ENCODE measurements around the gene TFDP2.
"Not testable (repeated sequence)": the region's sequence is repeated elsewhere in the genome, so short reads cannot be mapped to it uniquely, and the experiment has no call there.

Gene TFDP2

GRCh38 chr3:141955175-141955574 is 194.2 kb downstream of the TFDP2 start:
- DNase-seq, result no peak

GRCh38 chr3:141952611-141953010 is 196.7 kb downstream of the TFDP2 start:
- DNase-seq, result no peak

DNA sequence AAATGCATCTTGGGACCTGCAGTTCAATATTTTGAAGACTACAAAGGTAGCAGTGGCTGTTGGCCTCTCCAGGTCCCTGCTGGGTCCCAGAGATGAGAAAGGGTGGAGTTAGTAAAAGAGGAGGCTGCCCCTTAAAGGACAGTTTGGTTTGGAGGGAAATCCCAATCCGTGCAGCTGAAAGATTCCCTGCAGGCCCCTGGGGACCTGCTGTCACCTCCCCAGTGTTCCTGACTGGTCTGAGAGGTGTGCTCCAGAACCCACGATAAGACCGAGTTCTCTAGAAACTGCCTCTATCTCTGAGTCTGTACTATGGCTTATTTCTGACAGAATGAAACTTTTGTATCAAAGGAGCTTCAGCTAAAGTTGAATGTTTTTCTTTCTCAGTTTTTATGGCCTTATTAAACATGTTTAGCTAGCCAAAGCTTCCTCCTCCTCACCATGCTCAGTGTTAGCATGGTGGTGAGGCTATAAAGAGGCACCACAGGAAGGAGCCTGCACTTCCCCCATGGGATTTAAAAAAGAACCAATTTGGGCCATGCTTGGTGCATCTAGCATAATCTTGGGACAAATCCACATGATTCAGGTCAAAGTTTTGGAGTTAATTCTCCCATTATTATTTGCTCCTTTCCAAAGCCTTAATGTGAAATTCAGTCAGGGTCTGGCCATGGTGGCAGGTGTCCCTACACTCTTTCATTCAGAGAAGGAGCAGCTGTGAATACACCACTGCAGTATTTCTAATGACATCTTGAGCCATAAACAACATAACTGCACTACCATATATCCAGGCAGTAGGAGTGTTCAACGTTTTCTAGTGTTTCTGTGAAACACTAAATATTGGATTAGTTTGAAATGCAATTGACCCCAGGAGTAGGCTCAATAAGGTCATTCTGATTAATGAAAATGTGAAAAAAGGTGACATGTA is 198.5 kb downstream of the TFDP2 start:
- no peak for DNase-seq

GRCh38 chr3:141949972-141950371 is 199.4 kb downstream of the TFDP2 start:
- DNase-seq, result no peak

- DNase-seq, result no peak
Observed at GRCh38 chr3:141949399-141949798, 199.9 kb downstream of the TFDP2 start.

DNA sequence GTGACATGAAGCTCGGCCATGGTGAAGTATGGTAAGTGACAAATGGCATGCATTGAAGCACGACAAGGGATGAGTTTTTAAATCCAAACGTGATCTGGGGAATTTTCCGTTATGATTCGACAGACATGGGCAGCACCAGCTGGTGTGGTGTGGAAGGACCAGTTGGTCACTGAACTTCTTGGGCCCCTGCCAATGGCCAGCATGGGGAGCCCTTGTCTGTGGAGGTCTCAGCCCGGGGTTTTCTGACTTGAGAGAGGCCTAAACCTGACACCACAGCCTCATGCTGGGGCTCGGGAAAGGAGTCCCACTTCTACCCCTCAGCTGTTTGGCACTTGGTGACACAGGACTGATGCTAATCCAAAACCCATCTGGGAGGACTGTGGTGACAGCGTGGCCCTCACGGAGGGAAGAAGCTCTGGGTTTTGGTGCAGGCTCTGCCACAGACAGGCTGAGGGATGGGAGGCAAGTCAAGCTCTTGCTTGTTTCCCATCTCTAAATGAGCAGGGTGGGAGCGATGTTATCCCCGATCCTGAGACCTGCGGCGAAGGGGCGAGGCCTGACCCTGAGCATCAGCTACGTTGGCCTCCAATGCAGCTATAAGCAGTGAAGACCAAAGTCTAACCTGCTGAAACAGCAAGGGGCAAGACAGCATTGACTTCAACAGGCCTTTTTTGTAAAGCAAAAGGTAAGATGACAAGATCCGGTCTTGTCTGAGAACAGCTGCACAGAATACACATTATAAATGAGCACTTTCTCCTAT is 203.4 kb downstream of the TFDP2 start:
- no peak for DNase-seq

DNA sequence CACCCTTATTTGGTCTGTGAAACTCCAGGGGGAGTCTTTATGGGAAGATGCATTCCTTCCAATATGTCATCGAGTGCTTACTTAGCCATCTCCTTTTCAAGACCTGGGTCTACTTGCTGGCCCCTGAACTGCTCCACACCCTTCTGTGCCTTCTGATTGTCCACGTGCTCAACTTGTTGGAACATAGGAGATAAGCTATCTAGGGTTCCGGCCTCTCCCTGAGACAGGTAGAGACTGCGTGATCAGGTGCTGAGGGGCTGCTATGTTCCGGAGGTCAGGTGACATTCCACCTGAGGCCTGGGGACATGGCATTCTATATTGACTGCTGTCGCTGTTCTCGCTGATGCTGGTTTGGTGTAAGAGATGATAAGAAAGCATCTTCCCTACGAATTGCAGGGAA is 207.3 kb downstream of the TFDP2 start:
- no peak for DNase-seq

DNA sequence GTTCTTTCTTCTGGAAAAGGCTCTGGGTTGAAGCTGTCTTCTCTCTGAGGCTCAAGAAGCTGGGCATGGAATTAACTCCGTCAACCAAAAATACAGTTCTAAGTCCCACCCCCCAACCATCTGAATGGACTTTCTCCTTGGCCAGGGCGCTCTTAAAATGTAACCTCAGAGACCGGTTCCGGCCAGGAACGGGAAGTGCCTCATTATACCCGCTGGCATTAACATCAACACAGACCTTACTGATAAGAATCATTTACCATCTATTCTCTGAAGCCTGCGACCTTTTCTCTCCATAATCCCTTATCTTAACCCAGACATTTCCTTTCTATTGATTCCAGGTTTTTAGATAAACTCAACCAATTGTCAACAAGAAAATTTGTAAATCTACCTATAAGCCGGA is 208.3 kb downstream of the TFDP2 start:
- no peak for DNase-seq

DNA sequence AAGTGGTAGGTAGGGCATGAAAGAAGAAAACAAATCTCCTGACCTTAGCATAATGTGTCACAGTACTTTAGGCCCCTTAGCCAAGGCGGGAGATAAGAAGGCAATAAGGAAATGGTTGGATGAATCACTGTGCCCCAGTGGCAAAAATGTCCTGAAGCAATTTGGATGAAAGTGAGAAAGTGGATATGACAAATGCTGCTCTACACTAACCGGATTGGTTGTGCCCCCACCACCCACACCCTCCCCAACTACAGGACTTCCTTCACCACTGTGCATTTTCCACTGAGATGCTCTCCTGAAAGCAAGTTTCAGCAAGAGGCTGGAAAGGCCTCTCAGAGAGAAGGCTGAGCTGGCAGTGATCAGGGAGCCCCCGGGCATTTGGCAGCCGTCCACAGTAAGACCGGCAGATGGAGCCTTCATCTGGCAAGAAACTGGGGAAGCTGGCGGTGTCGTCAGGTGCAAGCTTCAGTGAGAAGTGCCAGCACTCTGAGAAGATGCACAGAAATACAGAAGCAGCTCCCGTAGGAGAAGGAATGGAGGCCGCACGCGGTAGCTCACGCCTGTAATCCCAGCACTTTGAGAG is 209.1 kb downstream of the TFDP2 start:
- DNase-seq, result no peak

DNA sequence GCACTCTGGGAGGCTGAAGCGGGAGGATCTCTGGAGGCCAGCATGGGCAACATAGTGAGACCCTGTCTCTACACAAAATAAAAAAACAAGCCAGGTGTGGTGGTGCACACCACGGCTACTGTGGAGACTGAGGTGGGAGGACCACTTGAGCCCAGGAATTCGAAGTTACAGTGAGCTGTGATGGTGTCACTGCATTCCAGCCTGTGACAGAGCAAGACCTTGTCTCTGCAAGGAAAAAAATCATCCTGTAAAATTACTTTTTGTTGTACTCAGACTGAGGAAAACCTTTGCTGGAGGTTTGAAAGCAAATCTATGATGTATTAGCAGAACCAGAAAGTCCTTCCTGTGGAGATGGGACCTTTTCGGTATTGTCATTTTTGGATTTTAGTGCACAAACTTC is 209.6 kb downstream of the TFDP2 start:
- DNase-seq, result no peak

DNA sequence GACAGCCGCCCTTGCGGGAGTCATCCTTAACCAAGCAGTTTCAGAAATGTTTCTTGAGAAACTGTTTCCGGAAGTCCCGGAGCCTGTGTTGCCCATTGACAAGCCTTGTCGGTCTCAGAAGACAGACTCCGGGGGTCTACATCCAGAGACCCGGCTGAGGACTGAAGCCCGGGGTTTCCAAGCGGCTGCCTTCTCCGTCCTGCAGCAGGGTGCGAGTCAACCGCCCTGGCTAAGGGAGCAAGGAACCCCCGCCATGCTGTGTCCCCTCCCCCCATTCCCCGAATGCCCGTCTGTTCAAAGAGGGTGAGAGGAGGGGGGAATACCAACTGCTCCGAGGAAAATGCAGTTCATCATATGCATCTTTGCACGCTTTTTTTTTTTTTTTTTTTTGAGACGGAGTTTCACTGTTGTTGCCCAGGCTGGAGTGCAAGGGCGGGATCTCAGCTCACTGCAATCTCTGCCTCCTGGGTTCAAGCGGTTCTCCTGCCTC is 211.3 kb downstream of the TFDP2 start:
- no peak for DNase-seq

DNA sequence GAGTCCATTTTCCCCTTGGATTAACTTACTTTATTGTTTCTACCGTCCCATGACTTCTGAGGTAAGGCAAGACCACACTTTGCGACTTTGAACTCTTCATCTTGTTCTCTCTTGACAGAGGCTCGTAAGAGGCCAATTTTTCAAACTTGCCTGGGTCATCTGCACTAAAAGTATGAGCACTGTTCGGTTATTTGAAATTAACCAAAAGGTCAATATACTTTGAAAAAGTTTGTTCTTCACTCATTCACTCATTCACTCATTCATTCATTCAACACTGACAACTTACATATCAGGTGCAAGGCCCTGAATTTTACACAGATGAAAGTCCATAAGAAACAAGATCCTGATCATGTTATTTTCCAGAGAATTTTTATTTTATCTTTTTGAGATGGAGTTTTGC is 215.0 kb downstream of the TFDP2 start:
- no peak for DNase-seq

DNA sequence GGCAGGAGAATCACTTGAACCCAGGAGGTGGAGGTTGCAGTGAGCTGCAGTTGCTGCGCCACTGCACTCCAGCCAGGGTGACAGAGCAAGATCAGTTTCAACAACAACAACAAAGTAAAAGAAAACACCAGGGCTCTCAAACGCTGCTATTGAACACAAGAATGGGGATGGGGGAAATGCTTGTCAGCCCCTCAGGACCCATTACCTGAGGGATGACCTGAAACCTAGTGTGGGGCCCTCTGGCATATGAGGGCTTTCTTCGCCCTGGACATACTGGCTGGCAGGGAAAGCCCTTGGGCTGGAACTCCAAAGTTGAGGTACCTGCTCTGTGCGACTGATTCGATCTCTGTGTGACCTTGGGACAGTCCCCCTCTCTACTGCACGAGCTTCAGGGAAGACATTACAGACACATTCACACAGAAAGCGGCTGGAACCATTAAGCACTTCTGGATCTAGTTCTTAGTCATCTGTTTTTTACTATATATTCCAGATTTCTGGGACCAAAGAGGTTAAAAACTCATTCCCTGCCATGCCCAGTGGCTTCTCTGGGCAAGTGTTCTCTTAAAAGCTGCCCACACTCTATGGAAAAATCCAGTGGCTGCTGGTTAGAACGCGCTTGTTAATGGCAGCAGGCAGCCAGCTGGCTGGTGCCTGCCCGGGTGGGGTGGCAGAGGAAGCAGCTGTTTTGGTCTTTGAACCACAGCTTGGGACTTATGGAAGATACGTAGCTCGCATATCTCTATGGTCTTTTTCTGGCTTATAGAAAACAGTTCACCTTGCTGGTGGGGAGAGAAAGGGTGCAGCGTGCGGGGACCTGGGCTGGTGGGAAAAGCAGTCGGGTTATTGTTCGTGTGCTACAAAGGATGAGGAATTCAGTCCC is 215.7 kb downstream of the TFDP2 start:
- DNase-seq, result no peak

- DNase-seq, result no peak
Observed at GRCh38 chr3:141930801-141931200, 218.5 kb downstream of the TFDP2 start.

- DNase-seq, result no peak
Observed at GRCh38 chr3:141929341-141929995, 219.9 kb downstream of the TFDP2 start.

DNA sequence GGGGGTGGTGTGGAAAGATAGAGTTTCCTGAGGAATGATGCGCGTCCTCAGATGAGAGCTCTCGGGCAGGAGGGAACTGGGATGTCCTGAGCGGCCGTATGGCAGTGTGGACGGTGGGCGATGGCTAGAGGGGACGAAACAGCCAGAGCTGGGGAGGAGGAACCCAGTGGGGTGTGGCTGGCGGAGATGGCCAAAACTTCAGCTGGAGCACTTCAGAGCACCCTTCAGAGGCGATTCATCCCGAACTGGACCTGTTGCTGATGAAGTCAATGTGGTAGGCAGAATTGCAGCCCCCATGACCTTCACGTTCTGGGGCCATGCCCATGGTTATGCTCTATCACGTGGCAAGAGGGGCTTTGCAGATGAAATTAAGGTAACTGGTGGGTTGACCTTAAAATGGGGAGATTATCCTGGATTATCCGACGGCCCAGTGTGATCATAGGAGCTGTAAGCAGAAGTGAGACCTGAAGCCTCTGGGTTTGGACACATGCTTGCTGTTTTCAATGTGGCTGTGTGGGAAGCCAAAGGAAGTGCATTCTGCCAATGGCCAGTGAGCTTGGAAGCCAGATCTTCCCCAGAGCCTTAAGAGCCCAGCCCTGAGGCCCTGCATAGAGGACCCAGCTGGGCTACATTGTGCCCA is 220.6 kb downstream of the TFDP2 start:
- no peak for DNase-seq

- no peak for DNase-seq
Observed at GRCh38 chr3:141926929-141927328, 222.4 kb downstream of the TFDP2 start.

DNA sequence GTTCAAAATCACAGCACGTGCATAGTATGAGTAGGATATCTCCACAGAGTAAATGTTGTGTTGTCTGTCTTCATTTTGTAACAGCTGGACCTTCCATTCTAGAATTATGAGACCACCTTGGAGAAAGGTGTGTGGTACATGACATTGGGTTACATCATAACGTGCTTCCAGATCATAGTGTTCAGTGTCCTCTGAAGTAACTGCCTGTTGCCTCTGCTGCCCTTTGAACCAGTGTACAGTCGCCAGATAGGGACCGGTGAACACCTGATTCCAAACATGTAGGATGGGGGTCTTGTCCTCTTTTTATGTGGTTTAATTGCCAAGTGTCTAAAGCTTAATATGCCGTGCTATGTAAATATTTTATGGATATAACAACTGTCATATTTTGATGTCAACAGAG is 223.7 kb downstream of the TFDP2 start:
- DNase-seq, result not testable (repeated sequence)

DNA sequence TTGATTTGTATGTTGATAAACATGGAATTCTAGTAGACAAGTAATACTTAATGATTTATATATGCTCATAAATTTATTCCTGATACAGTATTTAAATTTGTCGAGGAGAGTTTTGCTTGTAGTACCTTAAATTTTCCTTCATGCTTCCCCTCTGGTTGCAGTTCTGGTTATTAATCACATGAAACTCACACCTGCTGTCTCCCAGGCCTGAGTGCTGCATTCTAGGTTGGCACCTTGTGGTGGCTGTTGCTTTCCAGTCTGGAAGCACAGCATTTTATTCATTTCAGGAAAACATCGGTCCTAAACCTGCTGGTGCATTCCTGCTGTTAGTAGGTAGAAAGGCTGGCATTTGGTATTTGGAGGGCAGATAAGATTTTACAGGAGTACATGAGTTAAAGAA is 228.0 kb downstream of the TFDP2 start:
- DNase-seq, result no peak

- no peak for DNase-seq
Observed at GRCh38 chr3:141920701-141921100, 228.6 kb downstream of the TFDP2 start.

- DNase-seq, result no peak
Observed at GRCh38 chr3:141915766-141916165, 233.6 kb downstream of the TFDP2 start.
